H9 (cell line): ENCODE results near the gene ANTXR2. TPM values are rescaled to one million over a fixed set of nuclear protein-coding genes. Genes with fewer than 3 reads are reported as not detected.

ENCODE experiments used
- DNase-seq: peaks from one replicate; pipeline ENCODE4 v3.0.0-alpha.2; 2017
- H2AFZ ChIP-seq: one replicate; pipeline ENCODE4 v1.6.1; 2013; ENCODE audit warnings: mild to moderate bottlenecking, low read length, control low read depth, moderate library complexity
- H2AK5ac ChIP-seq: 2 replicates; pipeline ENCODE4 v1.6.1; 2013; ENCODE audit warnings: low read length, control low read depth, mixed read lengths; ENCODE audit not compliant: insufficient read length
- H2BK120ac ChIP-seq: one replicate; pipeline ENCODE4 v1.6.1; 2013; ENCODE audit warnings: low read depth, mild to moderate bottlenecking, low read length, control low read depth, inconsistent platforms; ENCODE audit not compliant: poor library complexity, severe bottlenecking
- H2BK12ac ChIP-seq: 2 replicates; pipeline ENCODE4 v1.6.1; 2013; ENCODE audit warnings: low read length, control low read depth, mixed read lengths, low read depth; ENCODE audit not compliant: insufficient read length
- H2BK15ac ChIP-seq: 2 replicates; pipeline ENCODE4 v1.6.1; 2013; ENCODE audit warnings: low read depth, low read length, control low read depth
- H2BK20ac ChIP-seq: one replicate; pipeline ENCODE4 v1.6.1; 2013; ENCODE audit warnings: low read depth, mild to moderate bottlenecking, low read length, control low read depth, inconsistent platforms; ENCODE audit not compliant: poor library complexity, severe bottlenecking
- H2BK5ac ChIP-seq: 2 replicates; pipeline ENCODE4 v1.6.1; 2013; ENCODE audit warnings: low read length, control low read depth, mixed read lengths; ENCODE audit not compliant: insufficient read length
- H3K14ac ChIP-seq: 2 replicates; pipeline ENCODE4 v1.6.1; 2013; ENCODE audit warnings: low read length, control low read depth; ENCODE audit not compliant: insufficient read depth
- H3K18ac ChIP-seq: 2 replicates; pipeline ENCODE4 v1.6.1; 2013; ENCODE audit warnings: low read depth, mild to moderate bottlenecking, mixed read lengths, low read length, control low read depth; ENCODE audit not compliant: insufficient read length
- H3K23ac ChIP-seq: 2 replicates; pipeline ENCODE4 v1.6.1; 2013; ENCODE audit warnings: low read length, control low read depth, mixed read lengths, low read depth; ENCODE audit not compliant: insufficient read length
- H3K23me2 ChIP-seq: 2 replicates; pipeline ENCODE4 v1.6.1; 2013; ENCODE audit warnings: low read depth, mild to moderate bottlenecking, mixed read lengths, low read length, control low read depth; ENCODE audit not compliant: insufficient read length, poor library complexity, severe bottlenecking
- H3K27ac ChIP-seq: 2 replicates; pipeline ENCODE4 v1.5.1; 2013; ENCODE audit warnings: low read length, control low read depth, mixed read lengths, low read depth; ENCODE audit not compliant: insufficient read length
- H3K27me3 ChIP-seq: 2 replicates; pipeline ENCODE4 v1.6.1; 2013; ENCODE audit warnings: low read length, control low read depth, inconsistent platforms; ENCODE audit not compliant: insufficient read depth
- H3K4ac ChIP-seq: 2 replicates; pipeline ENCODE4 v1.6.1; 2013; ENCODE audit warnings: low read depth, mild to moderate bottlenecking, control low read depth, inconsistent platforms, low read length, moderate library complexity
- H3K4me1 ChIP-seq: 2 replicates; pipeline ENCODE4 v1.6.1; 2013; ENCODE audit warnings: low read length, control low read depth, inconsistent platforms; ENCODE audit not compliant: insufficient read depth
- H3K4me2 ChIP-seq: 2 replicates; pipeline ENCODE4 v1.6.1; 2013; ENCODE audit warnings: low read length, control low read depth, mixed read lengths; ENCODE audit not compliant: insufficient read length, insufficient read depth
- H3K56ac ChIP-seq: 2 replicates; pipeline ENCODE4 v1.6.1; 2013; ENCODE audit warnings: low read depth, mild to moderate bottlenecking, mixed read lengths, low read length, control low read depth; ENCODE audit not compliant: insufficient read length
- H3K79me1 ChIP-seq: 2 replicates; pipeline ENCODE4 v1.6.1; 2013; ENCODE audit warnings: low read depth, mild to moderate bottlenecking, moderate library complexity, low read length, control low read depth, inconsistent platforms; ENCODE audit not compliant: insufficient read depth, poor library complexity, severe bottlenecking
- H3K79me2 ChIP-seq: 2 replicates; pipeline ENCODE4 v1.6.1; 2013; ENCODE audit warnings: low read length, control low read depth, inconsistent platforms; ENCODE audit not compliant: insufficient read depth
- H3K9ac ChIP-seq: 2 replicates; pipeline ENCODE4 v1.6.1; 2013; ENCODE audit warnings: low read length, control low read depth, mixed read lengths; ENCODE audit not compliant: insufficient read length; ENCODE audit errors: extremely low read depth
- H3K9me3 ChIP-seq: one replicate; pipeline ENCODE4 v1.6.1; 2013; ENCODE audit warnings: low read depth, low read length, inconsistent platforms; ENCODE audit not compliant: control insufficient read depth
- H3T11ph ChIP-seq: one replicate; pipeline ENCODE4 v1.6.1; 2013; ENCODE audit warnings: mild to moderate bottlenecking, low read length, control low read depth, inconsistent platforms
- H4K20me1 ChIP-seq: one replicate; pipeline ENCODE4 v1.6.1; 2013; ENCODE audit not compliant: control insufficient read depth, insufficient read length, insufficient read depth
- H4K5ac ChIP-seq: 2 replicates; pipeline ENCODE4 v1.6.1; 2013; ENCODE audit warnings: low read depth, mild to moderate bottlenecking, mixed read lengths, low read length, control low read depth; ENCODE audit not compliant: insufficient read length
- H4K8ac ChIP-seq: replicated peaks from 2 replicates; pipeline ENCODE4 v1.6.1; 2013; ENCODE audit warnings: low read length, control low read depth, mixed read lengths, low read depth; ENCODE audit not compliant: insufficient read length
- H4K91ac ChIP-seq: 2 replicates; pipeline ENCODE4 v1.6.1; 2013; ENCODE audit warnings: low read depth, mild to moderate bottlenecking, moderate library complexity, mixed read lengths, low read length, control low read depth; ENCODE audit not compliant: insufficient read length
- H3K27ac Mint-ChIP-seq, 3 experiments: 2 replicates in 2 of 3; 3 replicates in 1 of 3; pipeline ENCODE4 v1.8.0; 2020 to 2021; ENCODE audit warnings: mixed read lengths in 3 of 3, mild to moderate bottlenecking in 1 of 3, moderate library complexity in 1 of 3
- H3K27me3 Mint-ChIP-seq: 2 replicates; pipeline ENCODE4 v1.8.0; 2021; ENCODE audit warnings: low read depth, mild to moderate bottlenecking, moderate library complexity, mixed read lengths
- H3K36me3 Mint-ChIP-seq, 3 experiments: 2 replicates in 2 of 3; 3 replicates in 1 of 3; pipeline ENCODE4 v1.8.0; 2020 to 2021; ENCODE audit warnings: low read depth in 3 of 3, mixed read lengths in 3 of 3; ENCODE audit not compliant: insufficient read depth in 1 of 3
- H3K4me1 Mint-ChIP-seq, 2 experiments: 2 replicates each; pipeline ENCODE4 v1.8.0; 2020; ENCODE audit warnings: mixed read lengths in 2 of 2
- H3K4me3 Mint-ChIP-seq, 2 experiments: 2 replicates in 1 of 2; 3 replicates in 1 of 2; pipeline ENCODE4 v1.8.0; 2020 to 2021; ENCODE audit warnings: mild to moderate bottlenecking in 2 of 2, mixed read lengths in 2 of 2, moderate library complexity in 1 of 2
- H3K9me3 Mint-ChIP-seq, 2 experiments: 2 replicates in 1 of 2; 3 replicates in 1 of 2; pipeline ENCODE4 v1.8.0; 2020; ENCODE audit warnings: mild to moderate bottlenecking in 2 of 2, mixed read lengths in 2 of 2, moderate library complexity in 1 of 2
- WGBS: extraction: QIAGEN DNeasy Blood & Tissue Kit; methylation state at CpG from one replicate; pipeline ENCODE4 v1.1.7; 2013; ENCODE audit warnings: missing lambda C conversion rate, low lambda C conversion rate, mixed read lengths; ENCODE audit not compliant: insufficient read length; ENCODE audit errors: extremely low coverage; 5-methylcytosine and 5-hydroxymethylcytosine counted together
- total RNA-seq: library from RNA; stranded (reverse); gene quantifications from 2 replicates; pipeline ENCODE4 v1.2.1, GENCODE V29; 2021
- TF ChIP-seq, protein P1 (sequence below): fragments of 200-600 bp; sonication (generic); conservative IDR thresholded peaks from 3 replicates; pipeline ENCODE4 v1.8.0; 2021; ENCODE audit warnings: antibody characterized with exemption, mild to moderate bottlenecking

ANTXR2 gene
- total RNA-seq, 1 experiment from 2014 or later = 4.7 TPM

GRCh38 chr4:79983431-79983830 is 89.6 kb downstream of the ANTXR2 start:
- Histone ChIP-seq H4K8ac (no peak overlapping the region), H3K79me2 (no peaks in the 10 kb centered on the region), H3K9me3 (no peaks in the 10 kb centered on the region), H4K5ac (no peak overlapping the region), H4K20me1 (no peaks in the 10 kb centered on the region), H2AFZ (no peak overlapping the region), H3K4me1 (no peaks in the 10 kb centered on the region), H3K18ac (no peak overlapping the region), H3K56ac (no peak overlapping the region), H3K23ac (no peak overlapping the region), H2BK5ac (no peak overlapping the region), H2BK15ac (no peak overlapping the region), H3T11ph (no peak overlapping the region), H3K27me3 (no peaks in the 10 kb centered on the region), H3K9ac (no peak overlapping the region), H3K4ac (no peak overlapping the region), H2BK120ac (no peak overlapping the region), H3K23me2 (no peaks in the 10 kb centered on the region), H3K27ac (no peak overlapping the region), H2BK20ac (no peak overlapping the region), H2AK5ac (no peak overlapping the region), H4K91ac (no peak overlapping the region), H3K79me1 (no peaks in the 10 kb centered on the region), H3K14ac (no peak overlapping the region), H3K4me2 (no peak overlapping the region), H2BK12ac (no peak overlapping the region)
- DNase-seq = no peak
- Mint-ChIP-seq H3K27me3 (no peaks in the 10 kb centered on the region), H3K27ac (no peak overlapping the region), H3K4me3 (no peak overlapping the region), H3K9me3 (no peaks in the 10 kb centered on the region), H3K36me3 (no peaks in the 10 kb centered on the region), H3K4me1 (peaks cover 3 to 4% of the 10 kb centered on the region in 2 experiments; a peak in 2 of 4 replicates)
- TF ChIP-seq, protein P1, sequence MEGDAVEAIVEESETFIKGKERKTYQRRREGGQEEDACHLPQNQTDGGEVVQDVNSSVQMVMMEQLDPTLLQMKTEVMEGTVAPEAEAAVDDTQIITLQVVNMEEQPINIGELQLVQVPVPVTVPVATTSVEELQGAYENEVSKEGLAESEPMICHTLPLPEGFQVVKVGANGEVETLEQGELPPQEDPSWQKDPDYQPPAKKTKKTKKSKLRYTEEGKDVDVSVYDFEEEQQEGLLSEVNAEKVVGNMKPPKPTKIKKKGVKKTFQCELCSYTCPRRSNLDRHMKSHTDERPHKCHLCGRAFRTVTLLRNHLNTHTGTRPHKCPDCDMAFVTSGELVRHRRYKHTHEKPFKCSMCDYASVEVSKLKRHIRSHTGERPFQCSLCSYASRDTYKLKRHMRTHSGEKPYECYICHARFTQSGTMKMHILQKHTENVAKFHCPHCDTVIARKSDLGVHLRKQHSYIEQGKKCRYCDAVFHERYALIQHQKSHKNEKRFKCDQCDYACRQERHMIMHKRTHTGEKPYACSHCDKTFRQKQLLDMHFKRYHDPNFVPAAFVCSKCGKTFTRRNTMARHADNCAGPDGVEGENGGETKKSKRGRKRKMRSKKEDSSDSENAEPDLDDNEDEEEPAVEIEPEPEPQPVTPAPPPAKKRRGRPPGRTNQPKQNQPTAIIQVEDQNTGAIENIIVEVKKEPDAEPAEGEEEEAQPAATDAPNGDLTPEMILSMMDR = no peak
- WGBS = no CpG with 5 or more reads among the region's 4 CpGs
